ENCODE measurements around the gene OGG1. TPM values are rescaled to one million over a fixed set of nuclear protein-coding genes. Genes with fewer than 3 reads are reported as not detected.

OGG1 gene
- total RNA-seq, 1 donor from 2014 or later, result 9.2 TPM

GRCh38 chr3:9729419-9729818, 20.3 kb upstream of the OGG1 start:
- Histone ChIP-seq H3K4me3 (no peak overlapping the region), H3K36me3 (peaks cover 4% of the 10 kb centered on the region), H3K4me1 (peaks cover 40% of the 10 kb centered on the region), H3K9me3 (replicated peaks) (no peaks in the 10 kb centered on the region), H3K27ac (replicated peaks) (no peak overlapping the region), H3K27me3 (ENCODE audit: low read depth) (no peaks in the 10 kb centered on the region)
- no peak for DNase-seq
- intact Hi-C loops (cut with micrococcal nuclease), result no loop called here
- TF ChIP-seq CTCF (IDR thresholded peaks at IDR 0.05; ENCODE audit: borderline replicate concordance), result no peak

- Histone ChIP-seq H3K4me3 (peak overlapping the region; percentile 98), H3K27ac (replicated peaks) (peak overlapping the region; percentile 100), H3K4me1 (peaks cover 52% of the 10 kb centered on the region), H3K9me3 (replicated peaks) (no peaks in the 10 kb centered on the region), H3K36me3 (peaks cover 17% of the 10 kb centered on the region), H3K27me3 (ENCODE audit: low read depth) (no peaks in the 10 kb centered on the region)
- no peak for TF ChIP-seq CTCF (IDR thresholded peaks at IDR 0.05; ENCODE audit: borderline replicate concordance)
- intact Hi-C loops (cut with micrococcal nuclease), result no loop called here
- DNase-seq, result no peak
Measured at GRCh38 chr3:9730657-9731205, 19.0 kb upstream of the OGG1 start.

- DNase-seq, result peak; percentile 100
- peaks cover 55% of the 10 kb centered on the region for H3K4me1 ChIP-seq
- intact Hi-C loops (cut with micrococcal nuclease), result no loop called here
- no peaks in the 10 kb centered on the region for H3K9me3 ChIP-seq (replicated peaks)
- TF ChIP-seq CTCF (IDR thresholded peaks at IDR 0.05; ENCODE audit: borderline replicate concordance), result peak; percentile 25
- H3K27ac ChIP-seq (replicated peaks), result peak within 1 kb of the TSS; percentile 100
- H3K36me3 ChIP-seq, result peaks cover 25% of the 10 kb centered on the region
- H3K4me3 ChIP-seq, result peak within 1 kb of the TSS; percentile 98
- H3K27me3 ChIP-seq (ENCODE audit: low read depth), result no peaks in the 10 kb centered on the region
Measured at GRCh38 chr3:9731206-9732079, 18.3 kb upstream of the OGG1 start, which contains the start of gene BRPF1. Gene BRPF1 (plus strand): TSS chr3:9731735. CDS start chr3:9734141, 2,406 bp downstream.

- Histone ChIP-seq H3K27ac (replicated peaks) (peak overlapping the region; percentile 100), H3K4me3 (peak overlapping the region; percentile 98), H3K9me3 (replicated peaks) (no peaks in the 10 kb centered on the region), H3K36me3 (peaks cover 32% of the 10 kb centered on the region), H3K27me3 (ENCODE audit: low read depth) (no peaks in the 10 kb centered on the region), H3K4me1 (peaks cover 63% of the 10 kb centered on the region)
- intact Hi-C loops (cut with micrococcal nuclease), result no loop called here
- DNase-seq, result no peak
- no peak for TF ChIP-seq CTCF (IDR thresholded peaks at IDR 0.05; ENCODE audit: borderline replicate concordance)
Measured at GRCh38 chr3:9732080-9732739, 17.5 kb upstream of the OGG1 start.

DNA sequence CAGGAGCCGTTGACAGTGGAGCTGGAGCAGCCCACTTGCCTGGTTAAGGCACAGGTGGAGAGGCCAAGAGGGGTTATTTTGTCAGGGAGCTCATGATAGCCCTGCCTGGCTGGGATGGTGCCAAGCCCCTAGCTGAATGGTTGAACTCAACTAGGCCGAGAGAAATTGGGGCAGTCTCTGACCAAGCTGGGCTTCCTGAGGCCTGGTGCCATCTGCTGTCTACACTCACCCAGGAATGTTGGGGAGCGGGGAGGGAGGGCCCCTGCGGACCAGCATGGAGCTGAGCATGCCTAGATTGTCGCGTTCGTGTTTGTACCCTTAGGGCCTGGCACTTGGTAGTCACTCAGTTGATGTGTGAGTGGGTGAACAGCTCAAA, 17.0 kb upstream of the OGG1 start:
- Histone ChIP-seq H3K27me3 (ENCODE audit: low read depth) (no peaks in the 10 kb centered on the region), H3K4me1 (peaks cover 66% of the 10 kb centered on the region), H3K4me3 (peak overlapping the region; percentile 98), H3K36me3 (peaks cover 37% of the 10 kb centered on the region), H3K9me3 (replicated peaks) (no peaks in the 10 kb centered on the region), H3K27ac (replicated peaks) (no peak overlapping the region)
- DNase-seq, result no peak
- intact Hi-C loops (cut with micrococcal nuclease), result no loop called here
- no peak for TF ChIP-seq CTCF (IDR thresholded peaks at IDR 0.05; ENCODE audit: borderline replicate concordance)
